Activated CD4-positive, alpha-beta T cell treated with anti-CD3 and anti-CD28 coated beads, Interleukin-2, amount 50 U/mL, for 16 hours (primary cell): ENCODE results near the gene DACT1.
"Not testable (repeated sequence)": the region's sequence is repeated elsewhere in the genome, so short reads cannot be mapped to it uniquely, and the experiment has no call there.

Experiments
- DNase-seq: peaks from one replicate; pipeline ENCODE4 v3.0.0-alpha.2; 2020

The DACT1 gene, protein sequence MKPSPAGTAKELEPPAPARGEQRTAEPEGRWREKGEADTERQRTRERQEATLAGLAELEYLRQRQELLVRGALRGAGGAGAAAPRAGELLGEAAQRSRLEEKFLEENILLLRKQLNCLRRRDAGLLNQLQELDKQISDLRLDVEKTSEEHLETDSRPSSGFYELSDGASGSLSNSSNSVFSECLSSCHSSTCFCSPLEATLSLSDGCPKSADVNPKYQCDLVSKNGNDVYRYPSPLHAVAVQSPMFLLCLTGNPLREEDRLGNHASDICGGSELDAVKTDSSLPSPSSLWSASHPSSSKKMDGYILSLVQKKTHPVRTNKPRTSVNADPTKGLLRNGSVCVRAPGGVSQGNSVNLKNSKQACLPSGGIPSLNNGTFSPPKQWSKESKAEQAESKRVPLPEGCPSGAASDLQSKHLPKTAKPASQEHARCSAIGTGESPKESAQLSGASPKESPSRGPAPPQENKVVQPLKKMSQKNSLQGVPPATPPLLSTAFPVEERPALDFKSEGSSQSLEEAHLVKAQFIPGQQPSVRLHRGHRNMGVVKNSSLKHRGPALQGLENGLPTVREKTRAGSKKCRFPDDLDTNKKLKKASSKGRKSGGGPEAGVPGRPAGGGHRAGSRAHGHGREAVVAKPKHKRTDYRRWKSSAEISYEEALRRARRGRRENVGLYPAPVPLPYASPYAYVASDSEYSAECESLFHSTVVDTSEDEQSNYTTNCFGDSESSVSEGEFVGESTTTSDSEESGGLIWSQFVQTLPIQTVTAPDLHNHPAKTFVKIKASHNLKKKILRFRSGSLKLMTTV

DNA sequence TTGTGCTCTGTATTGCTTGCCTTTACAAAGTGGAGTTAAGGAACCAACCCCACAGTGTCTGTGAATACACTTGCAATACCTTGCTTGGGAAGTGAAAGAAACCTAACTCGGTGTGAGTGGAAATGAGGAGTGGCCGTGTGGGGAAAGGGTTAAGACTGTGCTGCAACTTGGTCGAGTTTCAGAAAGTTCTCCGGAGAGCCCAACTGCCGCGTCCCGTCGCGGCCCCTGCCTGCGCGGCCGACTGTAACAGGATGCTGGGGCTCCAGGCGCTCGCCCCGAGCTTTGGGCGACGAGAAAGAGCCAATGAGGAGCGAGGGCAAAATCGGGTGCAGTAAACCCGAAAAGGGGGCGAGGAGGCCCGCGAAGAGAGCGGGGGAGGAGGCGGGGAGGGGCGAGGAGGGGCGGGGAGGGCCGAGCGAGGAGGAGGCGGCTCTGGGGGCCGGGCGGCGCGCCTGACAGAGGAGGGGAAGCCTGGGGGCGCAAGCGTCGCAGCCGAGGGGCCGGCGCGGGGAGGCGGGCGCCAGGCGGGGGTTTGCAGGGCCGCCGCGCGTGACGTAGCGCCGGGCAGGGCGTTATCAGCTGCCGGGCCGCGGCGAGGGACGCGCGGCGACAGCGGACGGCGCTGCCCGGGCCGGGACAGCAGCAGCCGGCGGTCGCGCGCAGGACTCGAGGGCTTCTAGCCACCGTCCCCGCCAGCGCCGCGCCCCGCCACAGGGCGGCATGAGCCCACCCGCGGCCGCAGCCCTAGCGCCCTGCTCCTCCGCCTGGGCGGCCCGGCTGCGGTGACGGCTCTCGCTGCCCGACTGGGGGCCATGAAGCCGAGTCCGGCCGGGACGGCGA lies at the start of gene DACT1:
Gene DACT1, plus strand, starts transcription at position 572 of the 840 bp plus-strand sequence. Its CDS starts 241 bp downstream, at position 813.
- peak; percentile 61 for DNase-seq

DNA sequence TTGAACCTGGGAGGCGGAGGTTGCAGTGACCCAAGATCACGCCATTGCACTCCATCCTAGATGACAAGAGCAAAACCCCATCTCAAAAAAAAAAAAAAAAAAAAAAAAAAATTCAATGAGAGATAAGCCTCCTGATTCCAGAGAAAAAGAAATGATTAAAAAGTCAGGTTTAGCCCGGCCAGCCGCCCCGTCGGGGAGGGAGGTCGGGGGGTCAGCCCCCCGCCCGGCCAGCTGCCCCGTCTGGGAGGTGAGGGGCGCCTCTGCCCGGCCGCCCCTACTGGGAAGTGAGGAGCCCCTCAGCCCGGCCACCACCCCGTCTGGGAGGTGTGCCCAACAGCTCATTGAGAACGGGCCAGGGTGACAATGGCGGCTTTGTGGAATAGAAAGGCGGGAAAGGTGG lies 49.4 kb upstream of the DACT1 start:
- not testable (repeated sequence) for DNase-seq

DNA sequence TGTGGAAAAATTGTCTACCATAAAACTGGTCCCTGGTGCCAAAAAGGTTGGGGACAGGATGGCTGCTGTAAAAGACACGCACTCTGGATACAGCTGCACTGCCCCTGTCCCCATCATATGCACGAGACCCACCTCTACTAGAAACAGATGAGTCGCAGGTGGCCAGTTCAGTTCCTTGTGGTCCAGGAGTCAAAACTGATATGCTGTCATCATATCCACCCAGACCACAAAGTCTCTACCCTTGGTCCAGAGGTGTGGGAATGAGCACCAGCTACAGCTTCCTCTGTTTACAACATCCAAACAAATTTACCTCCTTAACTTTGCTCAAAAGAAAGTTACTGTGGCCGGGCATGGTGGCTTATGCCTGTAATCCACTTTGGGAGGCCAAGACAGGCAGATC lies 43.8 kb upstream of the DACT1 start:
- DNase-seq: no peak

DNA sequence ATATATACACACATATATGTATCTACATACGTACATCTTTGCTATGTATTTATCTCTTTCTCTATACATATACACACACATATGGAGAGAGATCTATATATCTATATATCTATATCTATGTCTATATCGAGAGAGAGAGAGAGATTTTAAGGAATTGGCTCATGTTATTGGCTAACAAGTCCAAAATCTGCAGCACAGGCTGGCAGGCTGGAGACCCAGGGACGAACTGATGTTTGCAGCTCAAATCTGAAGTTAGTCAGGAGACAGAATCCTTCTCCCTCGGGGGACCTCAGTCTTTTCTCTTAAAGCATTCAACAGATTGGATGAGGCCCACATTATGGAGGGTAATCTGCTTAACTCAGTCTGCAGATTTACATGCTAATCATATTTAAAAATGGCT lies 40.7 kb upstream of the DACT1 start:
- DNase-seq: no peak

DNA sequence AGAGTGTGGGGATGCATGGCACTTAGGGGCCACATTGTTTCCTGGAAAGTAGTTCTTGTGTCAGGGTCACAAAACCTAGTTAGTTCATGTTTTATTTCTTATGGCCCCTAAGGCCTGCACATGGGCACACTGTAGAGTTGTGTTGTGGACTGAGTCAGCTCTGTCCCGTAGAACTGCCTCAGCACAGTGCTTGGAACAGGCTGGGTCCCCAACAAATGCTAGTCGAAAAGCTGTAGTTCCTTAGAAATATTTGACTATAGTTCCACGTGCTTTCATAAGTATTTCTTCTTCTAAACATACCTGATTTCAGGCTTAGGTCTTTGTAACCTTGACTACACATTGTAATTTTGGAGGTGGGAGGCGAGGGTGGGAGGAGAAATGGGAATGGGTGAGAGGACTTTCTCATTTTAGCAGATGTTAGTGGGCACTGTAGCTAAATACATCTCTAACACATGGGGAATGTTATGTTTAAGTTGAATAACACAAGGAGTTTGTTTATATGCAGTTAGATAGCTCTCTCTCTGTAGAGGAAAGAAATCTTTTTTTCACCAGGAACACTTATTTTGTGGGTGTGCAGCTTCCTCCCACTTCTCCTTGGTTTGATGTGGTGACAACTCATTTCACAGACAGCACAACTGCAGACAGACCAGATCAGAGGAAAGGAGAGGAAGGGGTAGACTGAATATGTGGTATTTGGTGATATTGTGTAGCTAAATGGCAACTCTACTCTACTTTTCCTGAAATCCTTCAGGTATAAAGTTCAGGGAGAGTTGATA lies 39.5 kb upstream of the DACT1 start:
- peak; percentile 49 for DNase-seq

DNA sequence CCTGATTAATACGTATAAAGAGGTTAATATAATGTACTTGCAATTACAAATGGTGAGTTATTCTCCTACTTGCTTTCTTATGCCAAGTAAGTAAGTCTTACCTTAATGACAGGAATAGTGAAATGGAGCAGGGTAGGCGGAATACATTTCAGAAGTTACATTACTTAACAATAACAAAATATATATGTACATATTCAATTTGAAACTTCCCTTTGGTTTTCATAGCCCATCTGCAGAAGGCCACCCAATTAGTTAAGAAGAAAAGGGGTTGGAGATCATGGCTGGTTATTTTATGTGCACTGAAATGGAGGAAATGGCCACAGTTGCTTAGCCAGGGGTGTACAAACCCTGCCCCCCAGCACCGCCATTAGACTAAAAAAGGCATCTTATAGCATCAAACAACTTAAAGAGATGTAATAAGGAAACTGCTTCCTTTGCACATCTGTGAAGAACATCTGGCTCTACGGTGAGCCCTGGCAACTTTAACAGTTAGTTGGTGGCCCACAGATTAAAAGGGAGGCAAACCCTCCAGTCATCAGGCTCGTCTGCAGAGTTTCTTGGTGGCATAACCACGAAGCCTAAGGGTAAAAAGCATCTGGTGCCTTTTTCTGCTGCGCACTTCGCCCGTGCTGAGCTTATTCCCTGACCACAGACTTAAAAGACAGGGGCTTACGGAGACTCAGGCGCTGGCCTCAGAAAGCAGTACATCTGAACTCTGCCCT lies 38.8 kb upstream of the DACT1 start:
- DNase-seq: peak; percentile 5

DNA sequence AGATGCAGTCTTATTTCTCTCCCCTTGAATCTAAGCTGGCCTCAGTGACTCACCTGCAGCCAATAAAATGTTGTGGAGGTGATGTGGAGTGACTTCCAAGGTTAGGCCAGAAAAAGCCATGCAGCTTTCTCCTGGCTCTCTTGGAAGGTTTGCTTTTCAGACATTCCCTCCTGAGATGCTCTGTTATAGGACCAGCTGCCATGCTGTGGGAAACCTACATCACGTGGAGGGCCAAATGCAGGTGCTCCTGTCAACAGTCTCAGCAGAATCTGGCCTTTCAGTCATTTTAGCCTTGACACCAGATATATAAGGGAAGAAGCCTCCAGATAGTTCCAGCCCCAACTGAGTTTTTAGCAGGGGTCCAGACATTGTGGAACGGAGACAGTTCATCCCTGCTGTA lies 38.1 kb upstream of the DACT1 start:
- DNase-seq: no peak

DNA sequence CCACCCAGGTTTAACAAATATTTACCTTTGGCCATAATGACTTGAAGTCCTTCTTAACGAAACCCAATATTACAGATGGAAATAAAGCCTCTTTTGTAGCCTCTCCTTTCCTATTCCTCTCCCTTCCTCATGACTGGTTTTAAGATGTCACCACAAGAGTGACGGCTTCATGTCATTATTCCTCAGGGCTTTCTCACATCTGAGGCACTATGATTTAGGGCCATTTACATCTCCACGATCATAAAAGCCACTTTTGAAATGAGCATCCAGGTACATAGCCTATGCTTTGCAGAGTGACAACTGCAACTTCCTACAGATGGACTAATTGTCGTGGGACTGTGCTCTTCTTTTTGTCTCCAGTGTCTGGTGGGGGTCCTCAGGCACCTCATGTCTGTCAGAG lies 32.3 kb upstream of the DACT1 start:
- no peak for DNase-seq

DNA sequence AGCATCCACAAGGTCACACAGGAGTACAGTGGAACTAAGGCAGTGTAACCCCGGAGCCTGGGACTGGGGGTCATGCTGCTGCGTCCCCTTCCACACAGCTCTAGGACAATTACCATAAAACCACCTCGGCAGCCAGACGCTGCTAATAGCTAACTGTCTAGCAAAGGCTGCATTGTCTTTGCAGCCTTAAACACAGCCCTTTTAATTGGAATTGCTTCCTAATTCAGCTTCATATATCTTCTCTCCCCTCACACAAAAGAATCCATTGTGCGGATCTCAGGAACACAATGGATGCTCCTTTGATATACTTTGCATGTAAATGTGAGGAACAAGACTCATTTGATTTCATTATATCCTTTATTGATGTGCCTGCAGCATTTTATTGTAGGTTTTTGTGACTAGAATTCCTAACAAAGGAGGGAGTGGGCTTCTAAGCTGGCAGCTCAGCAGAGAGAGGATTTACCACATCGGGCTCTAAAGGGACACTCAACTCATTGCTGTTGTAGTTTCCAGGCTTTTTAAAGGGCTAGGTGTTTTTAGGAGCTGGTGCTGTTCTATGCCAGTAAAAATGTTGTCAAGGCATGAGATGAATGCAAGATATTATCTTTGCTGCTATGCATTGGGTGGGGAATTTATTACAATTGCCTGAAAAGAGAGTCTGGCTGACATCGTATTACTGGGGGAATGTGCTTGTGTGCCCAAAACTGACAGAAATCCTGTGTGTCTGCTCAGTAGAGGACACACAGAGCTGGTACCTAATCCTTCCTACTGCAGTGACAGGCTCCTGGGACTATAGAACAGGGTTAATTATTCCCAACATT lies 30.4 kb upstream of the DACT1 start:
- no peak for DNase-seq

DNA sequence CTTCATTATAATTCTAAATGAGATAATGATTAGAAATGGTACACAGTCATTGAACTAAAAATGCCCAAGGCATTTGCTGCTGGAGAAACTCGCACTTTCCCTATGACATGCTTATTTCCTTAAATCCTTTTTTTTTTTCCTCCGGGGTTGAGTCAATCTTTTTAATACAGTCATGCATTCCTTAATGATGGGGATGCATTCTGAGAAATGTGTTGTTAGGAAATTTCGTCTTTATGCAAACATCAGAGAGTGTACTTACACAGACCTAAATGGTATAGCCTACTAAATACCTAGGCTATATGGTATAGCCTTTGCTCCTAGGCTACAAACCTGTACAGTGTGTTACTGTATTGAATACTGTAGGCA lies 29.8 kb upstream of the DACT1 start:
- no peak for DNase-seq

DNA sequence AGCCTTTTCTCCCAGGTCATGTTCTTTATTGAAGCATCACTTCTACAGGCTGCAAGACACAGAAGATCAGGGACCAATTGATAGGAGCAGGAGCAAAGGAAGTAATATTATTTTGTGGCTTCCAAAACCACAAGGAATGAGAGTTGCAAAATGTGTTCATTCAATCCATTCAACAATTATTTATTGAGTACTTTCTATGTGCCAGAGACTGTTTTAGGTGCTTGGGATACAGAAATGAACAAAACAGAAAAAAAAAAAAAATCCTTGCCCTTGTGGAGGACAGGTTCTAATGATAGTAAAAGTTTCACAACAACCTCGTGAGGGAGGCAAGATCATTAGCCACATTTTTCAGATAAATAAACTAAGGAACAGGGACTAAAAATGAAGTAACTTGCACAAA lies 20.1 kb upstream of the DACT1 start:
- no peak for DNase-seq

DNA sequence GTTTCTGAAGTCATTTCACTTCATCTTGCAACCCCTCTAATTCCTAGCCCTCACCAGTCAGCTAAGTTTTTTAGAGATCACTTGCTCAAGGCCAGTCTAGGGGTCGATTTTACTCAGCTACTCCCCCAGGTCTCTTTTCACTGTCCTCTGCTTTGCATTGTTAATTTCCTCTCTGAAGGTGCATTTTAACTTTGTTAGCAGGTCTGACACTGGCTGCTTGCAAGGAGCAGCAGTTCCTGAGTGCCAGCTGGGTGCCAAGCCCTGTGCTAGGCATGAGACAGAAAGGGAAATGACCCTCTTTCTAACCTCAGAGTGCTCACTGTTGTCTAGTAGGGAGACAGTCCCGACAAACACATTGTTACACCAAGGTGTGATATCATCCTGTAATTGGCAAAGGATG lies 17.8 kb upstream of the DACT1 start:
- DNase-seq: no peak

DNA sequence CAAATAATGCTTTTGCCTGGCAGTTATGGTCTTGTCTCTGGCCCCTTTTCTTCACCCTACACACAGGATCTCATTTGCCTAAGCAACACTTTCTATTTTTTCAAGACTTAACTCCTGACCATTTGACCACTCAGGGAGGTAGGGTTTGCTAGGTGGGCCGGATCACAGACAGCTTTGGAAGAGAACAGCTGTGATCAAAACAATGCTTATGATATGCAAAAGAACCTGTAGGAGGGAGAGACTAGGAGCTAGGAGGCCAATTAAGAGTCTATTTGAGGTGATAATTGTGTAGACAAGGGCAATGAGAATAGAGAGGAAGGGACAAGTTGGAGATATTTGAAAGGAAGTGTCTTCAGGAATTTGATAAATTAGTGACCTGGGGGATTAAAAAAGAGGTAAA lies 12.3 kb upstream of the DACT1 start:
- DNase-seq: no peak

DNA sequence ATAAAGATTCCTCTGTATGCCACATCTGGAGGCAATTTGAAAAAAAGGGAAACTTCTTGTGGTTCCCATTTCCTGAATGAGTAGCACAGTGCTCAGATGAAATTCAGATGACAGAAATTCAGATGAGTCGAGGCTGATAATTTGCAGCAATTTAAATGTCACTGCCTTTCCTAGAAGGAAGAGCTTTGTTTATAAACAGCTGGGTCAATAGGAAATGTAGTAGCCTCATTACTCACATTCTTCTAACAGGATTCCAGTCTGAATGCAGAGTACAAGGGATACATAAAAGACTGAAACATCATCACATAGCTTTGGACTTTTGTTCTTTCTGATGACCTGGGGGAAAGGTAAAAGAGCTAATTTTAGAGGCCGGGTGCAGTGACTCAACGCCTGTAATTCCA lies 11.3 kb upstream of the DACT1 start:
- DNase-seq: no peak

DNA sequence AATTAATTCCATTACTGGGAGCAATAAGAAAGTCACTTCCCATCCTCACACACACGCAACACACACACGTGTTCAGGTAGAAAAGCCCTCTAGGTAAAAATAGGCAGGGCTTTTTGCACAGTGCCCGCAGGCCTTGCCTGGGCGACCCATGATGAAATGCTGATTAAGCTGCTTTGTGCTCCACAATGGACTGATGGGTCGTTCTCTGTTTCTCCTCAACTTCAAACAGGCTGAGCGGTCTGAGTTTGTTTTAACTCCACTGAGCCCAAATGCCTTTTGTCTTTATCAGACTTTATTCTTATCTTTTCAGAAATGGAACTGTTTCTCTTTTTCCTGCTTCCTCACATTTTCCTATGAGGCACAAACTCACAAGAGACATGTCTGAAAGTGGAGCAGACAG lies 9.4 kb upstream of the DACT1 start:
- no peak for DNase-seq

DNA sequence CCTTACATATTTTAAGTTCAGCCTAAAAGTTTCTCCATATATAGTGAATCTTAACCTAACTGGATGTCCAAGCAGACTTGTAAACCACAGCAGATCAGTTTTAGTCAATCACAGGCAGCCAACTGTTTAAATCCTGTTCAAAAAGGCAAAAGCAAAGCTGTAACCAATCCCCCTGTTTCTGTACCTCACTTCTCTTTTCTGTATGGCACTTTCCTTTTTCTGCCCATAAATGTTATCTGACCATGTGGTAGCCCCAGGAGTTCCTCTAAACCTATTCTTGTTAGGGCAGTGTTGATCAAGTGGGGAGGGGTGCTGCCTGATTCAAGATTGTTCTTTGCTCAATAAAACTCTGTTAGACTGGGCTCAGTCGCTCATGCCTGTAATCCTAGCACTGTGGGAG lies 8.5 kb upstream of the DACT1 start:
- no peak for DNase-seq

DNA sequence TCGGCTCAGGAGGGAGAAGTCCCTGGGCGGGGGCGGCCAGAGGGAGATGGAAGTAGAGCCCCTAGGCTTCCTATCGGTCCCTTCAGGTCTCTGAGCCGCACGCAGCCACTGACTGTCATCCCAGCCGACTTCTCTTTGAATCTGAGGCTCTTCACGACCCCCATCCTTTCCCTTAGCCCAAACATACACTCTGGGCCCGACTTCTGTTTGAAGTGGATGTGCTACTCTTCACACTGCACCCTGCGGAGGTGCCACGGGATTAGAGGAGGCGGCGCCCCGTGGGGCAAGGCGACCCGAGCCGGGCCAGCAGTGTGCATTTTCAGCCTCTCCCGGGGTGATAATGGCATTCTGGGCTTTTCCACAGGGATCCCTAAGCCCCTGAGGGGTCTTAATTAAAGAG lies 6.0 kb upstream of the DACT1 start:
- DNase-seq: no peak

DNA sequence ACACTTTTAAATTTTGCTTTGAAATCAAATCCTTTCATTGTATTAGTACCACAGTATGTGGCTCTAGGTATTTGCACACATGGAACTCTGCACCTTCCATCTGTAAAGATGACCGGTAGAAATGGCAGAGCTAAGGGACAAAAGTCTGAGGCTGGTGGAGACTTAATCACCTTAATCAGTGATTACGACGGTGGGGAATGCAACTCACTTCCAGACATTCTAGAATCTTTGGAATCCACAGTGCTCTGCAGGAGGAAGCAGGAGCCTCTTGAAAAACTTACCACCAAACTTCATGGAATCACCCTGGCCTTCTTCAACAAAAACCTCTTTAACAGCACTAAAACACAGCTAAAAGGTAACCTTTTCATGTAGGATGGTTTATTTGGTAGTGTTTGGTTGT lies 3.9 kb upstream of the DACT1 start:
- DNase-seq: no peak

DNA sequence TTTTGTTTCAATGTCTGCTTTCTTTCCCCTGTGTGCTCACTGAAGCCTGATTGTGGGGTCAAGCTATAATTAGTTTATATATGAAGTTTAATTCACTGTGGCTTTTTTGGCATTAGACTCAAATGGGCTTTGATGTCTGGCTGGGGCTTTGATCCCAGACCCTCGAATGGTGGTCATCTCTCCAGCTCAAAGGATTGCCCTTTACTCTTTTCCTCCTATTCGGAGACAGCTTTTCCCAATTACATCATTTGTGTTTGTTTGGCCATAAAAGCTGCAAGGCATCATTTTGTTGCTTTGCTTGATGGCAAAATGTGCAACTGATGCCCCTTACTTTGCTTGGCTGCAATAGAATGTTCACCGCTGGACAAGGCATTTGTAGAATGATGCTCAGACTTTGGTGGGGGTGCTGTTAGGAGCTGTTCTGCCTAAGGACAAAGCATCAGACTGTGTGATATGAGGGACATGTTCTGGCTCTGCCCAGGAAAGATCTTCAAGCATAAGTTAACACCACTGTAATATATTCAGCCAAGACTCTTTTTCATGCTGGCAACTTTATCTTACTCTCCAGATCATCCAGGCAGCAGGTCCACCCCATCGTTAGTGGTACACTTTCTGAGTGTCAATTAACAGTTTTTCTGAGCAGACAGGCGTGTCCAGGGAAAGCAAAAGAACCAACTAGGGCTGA lies 3.2 kb upstream of the DACT1 start:
- no peak for DNase-seq

DNA sequence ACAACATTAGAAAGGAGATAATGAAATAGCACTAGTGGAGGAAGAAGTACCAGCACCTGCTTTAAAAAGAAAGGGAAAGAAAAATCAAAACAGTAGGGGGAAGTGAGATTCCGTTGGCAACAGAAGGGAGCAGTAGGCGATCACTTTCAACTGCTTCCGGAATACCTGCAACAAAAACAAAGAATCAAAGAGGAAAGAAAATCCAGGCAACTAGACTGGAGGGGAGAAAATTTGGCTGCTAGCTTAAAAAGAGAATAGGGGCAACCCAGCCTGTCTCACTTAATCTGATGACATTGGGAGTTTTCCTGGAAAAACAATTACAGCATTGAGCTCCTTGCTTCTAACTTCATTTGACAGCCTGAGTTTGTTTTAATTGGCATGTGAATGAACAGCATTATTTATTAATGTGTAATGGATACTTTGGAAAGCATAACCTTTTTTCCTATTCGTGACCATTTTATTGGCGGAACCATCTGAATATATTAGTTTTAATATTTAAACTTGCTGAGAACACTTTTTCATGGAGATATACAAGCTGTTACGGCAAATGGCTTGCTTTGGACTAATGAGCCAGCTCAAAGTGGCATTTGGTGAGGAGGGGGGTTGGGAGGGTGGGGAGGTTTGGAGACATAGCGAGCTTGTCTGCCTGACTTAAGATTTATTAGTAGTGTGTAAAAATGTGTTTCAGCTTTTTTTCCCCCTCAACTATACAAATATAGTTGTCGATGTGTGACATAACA lies 2.5 kb upstream of the DACT1 start:
- no peak for DNase-seq
